Melanocyte of skin (primary cell): ENCODE data around the gene OR2T4. TPM values are rescaled to one million over a fixed set of nuclear protein-coding genes. Genes with fewer than 3 reads are reported as not detected.

Source experiments
- total RNA-seq, 2 donors: library from RNA; depleted of rRNA; stranded (reverse); fragments of >200 nt; gene quantifications; 2 replicates each; pipeline ENCODE4 v1.2.3, GENCODE V29; 2012

The OR2T4 gene, protein sequence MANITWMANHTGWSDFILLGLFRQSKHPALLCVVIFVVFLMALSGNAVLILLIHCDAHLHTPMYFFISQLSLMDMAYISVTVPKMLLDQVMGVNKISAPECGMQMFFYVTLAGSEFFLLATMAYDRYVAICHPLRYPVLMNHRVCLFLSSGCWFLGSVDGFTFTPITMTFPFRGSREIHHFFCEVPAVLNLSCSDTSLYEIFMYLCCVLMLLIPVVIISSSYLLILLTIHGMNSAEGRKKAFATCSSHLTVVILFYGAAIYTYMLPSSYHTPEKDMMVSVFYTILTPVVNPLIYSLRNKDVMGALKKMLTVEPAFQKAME
- not detected for total RNA-seq

DNA sequence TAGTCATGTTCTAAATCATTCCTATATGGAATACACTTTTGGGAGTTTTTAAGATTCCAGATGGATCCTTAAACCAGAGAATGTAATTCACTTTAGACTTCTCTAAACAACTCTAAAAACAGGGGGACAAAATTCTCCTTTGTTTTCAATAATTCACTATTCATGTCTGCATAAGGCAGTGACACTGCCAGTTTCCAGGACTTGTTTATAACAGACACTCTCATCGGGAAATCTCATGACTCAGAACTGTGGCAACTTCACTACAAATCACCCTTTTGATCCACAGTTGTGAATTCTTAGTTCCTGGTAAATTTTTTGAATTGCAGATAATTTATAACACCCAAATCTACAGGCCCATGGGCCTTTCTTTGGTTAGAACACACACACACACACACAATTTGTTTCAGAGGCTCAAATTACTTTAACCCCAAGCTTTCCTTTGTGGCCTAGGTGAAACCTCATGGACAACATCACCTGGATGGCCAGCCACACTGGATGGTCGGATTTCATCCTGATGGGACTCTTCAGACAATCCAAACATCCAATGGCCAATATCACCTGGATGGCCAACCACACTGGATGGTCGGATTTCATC is at the start of gene OR2T4:
OR2T4 (plus strand) TSS at position 545 of the 595 bp plus-strand sequence; CDS start at position 545, 0 bp downstream.

DNA sequence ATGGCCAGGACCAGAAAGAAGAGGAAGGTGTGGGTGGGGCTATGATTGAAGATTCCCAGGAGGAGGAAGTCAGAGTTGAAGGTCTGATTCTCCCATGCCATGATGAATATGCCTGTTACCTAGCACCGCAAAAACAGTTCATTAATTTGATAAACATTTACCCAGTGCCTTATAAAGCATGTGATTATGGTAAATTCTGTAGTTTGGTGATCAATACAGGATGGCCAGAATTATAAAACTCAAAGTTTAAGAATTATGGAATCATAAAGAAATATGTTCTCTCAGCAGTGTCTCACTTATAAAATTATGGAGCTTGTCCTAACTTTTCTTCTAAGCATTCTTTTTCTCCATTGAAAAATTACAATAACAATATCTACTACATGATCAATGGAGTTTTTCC is 37.0 kb upstream of the OR2T4 start, which contains the start of gene OR2M7:
OR2M7 (minus strand) TSS at position 101 of the 400 bp plus-strand sequence; CDS start at position 101, 0 bp downstream.

GRCh38 chr1:248348475-248348874 is 13.0 kb upstream of the OR2T4 start, which contains the start of gene OR14C36:
TSS of gene OR14C36 (plus strand) at chr1:248348775. CDS start at chr1:248348775, 0 bp downstream.

GRCh38 chr1:248375446-248375845 is 14.0 kb downstream of the OR2T4 start, which contains the start of gene OR2T6:
TSS of gene OR2T6 (plus strand) at chr1:248375746. CDS start at chr1:248387609, 11,863 bp downstream.

DNA sequence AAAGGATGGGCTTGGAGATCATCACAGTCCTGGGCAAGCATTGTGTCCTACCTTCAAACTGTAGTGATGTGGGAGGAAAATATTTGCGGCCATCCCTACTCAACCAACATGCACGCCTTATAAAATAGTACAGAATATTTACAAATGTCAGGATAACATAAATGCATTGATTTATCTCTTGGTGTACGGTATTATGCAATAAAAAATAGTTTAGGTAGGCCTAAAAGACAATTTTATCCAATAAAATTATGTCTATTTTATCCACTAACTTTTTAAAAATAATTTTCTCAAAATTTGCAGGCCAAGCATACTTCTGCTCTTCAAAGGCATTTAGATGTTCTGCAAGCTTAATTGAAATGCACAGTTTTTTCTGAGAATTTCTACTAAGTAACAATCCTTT is 41.3 kb downstream of the OR2T4 start, which contains the start of gene OR2T1:
OR2T1 (plus strand) TSS at position 301 of the 400 bp plus-strand sequence. CDS start 3,100 bp downstream, outside the sequence.

Other genes starting within 250 kb of the OR2T4 start
- gene OR2M5, start 216.5 kb upstream of the OR2T4 start, total RNA-seq, result not detected
- gene OR2M2, start 186.8 kb upstream of the OR2T4 start, total RNA-seq, result not detected
- not detected for gene OR2M3, start 164.4 kb upstream of the OR2T4 start, total RNA-seq
- gene OR2M4, start 130.2 kb upstream of the OR2T4 start, total RNA-seq, result not detected
- not detected for gene OR2T33, start 83.7 kb upstream of the OR2T4 start, total RNA-seq
- not detected for gene OR2T12, start 58.2 kb upstream of the OR2T4 start, total RNA-seq
- not detected for gene OR2M7, start 37.1 kb upstream of the OR2T4 start, total RNA-seq
- gene OR14C36, start 12.9 kb upstream of the OR2T4 start, total RNA-seq, result under 1 TPM in 1 of 2 donors, not detected in 1; 0.34 TPM
- not detected for gene OR2T6, start 14.1 kb downstream of the OR2T4 start, total RNA-seq
- gene OR2T1, start 41.4 kb downstream of the OR2T4 start, total RNA-seq, result not detected
- not detected for gene OR2T2, start 84.0 kb downstream of the OR2T4 start, total RNA-seq
- not detected for gene OR2T3, start 111.7 kb downstream of the OR2T4 start, total RNA-seq
- not detected for gene OR2T5, start 126.9 kb downstream of the OR2T4 start, total RNA-seq
- gene OR2G6, start 146.4 kb downstream of the OR2T4 start, total RNA-seq, result not detected
- gene OR2T29, start 201.1 kb downstream of the OR2T4 start, total RNA-seq, result not detected
- gene OR2T34, start 213.1 kb downstream of the OR2T4 start, total RNA-seq, result not detected
- not detected for gene OR2T10, start 236.0 kb downstream of the OR2T4 start, total RNA-seq